Measurements from ENCODE around the gene INVS. TPM values are rescaled to one million over a fixed set of nuclear protein-coding genes. Genes with fewer than 3 reads are reported as not detected.

The INVS gene
- total RNA-seq, 3 donors from 2014 or later (not counting 1 experiment from before 2014, with no cell fraction given) = 24.5 to 30.6 (median 27.4) TPM

DNA sequence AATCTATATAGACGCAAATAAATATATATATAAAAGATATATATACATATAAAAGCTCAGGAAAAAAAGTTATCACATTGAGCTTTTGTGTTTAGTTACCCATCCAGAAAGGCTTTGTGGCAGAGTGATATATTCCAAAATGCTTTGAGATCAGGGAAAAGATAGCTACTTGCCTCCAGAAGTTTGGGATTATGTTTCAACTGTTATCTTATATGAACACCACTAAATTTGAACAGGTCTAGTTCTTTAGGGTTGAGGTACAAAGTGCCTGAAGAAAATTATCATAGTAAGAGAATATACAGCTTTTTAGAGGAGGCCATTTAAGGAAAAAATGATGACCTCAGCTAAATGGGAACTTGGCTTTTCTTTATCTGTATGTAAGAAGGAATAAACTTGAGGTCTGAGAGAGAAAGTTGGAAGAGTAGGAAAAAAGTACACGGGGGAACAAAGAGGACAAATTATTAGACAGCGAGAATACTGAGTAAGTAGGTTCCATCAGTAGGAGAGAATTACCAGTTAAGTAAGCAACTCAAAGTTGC, 2.6 kb upstream of the INVS start:
- H3K4me1 Mint-ChIP-seq = peaks cover 66 to 67% of the 10 kb centered on the region in 2 donors
- H3K27me3 Mint-ChIP-seq (ENCODE audit: low read depth in 2 of 2) = no peaks in the 10 kb centered on the region
- Histone ChIP-seq H3K4me1 (ENCODE audit: control insufficient read depth, insufficient read depth, low read length) (peaks cover 19% of the 10 kb centered on the region), H3K36me3 (ENCODE audit: control insufficient read depth, insufficient read depth, low read length) (no peaks in the 10 kb centered on the region), H3K4me3 (ENCODE audit: low read length) (no peak overlapping the region), H3K27me3 (ENCODE audit: control insufficient read depth, insufficient read depth, low read length) (no peaks in the 10 kb centered on the region), H3K27ac (ENCODE audit: low read length) (no peak overlapping the region), H3K9me3 (ENCODE audit: control insufficient read depth, insufficient read depth, low read length) (no peaks in the 10 kb centered on the region)
- intact Hi-C loops (cut with micrococcal nuclease) = no loop called here
- H3K27ac Mint-ChIP-seq = peak overlapping the region; percentile 13 to 95
- DNase-seq (no peak), ATAC-seq (no peak)
- H3K4me3 Mint-ChIP-seq = peak overlapping the region; percentile 62
- TF ChIP-seq, protein P1, sequence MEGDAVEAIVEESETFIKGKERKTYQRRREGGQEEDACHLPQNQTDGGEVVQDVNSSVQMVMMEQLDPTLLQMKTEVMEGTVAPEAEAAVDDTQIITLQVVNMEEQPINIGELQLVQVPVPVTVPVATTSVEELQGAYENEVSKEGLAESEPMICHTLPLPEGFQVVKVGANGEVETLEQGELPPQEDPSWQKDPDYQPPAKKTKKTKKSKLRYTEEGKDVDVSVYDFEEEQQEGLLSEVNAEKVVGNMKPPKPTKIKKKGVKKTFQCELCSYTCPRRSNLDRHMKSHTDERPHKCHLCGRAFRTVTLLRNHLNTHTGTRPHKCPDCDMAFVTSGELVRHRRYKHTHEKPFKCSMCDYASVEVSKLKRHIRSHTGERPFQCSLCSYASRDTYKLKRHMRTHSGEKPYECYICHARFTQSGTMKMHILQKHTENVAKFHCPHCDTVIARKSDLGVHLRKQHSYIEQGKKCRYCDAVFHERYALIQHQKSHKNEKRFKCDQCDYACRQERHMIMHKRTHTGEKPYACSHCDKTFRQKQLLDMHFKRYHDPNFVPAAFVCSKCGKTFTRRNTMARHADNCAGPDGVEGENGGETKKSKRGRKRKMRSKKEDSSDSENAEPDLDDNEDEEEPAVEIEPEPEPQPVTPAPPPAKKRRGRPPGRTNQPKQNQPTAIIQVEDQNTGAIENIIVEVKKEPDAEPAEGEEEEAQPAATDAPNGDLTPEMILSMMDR (IDR thresholded peaks at IDR 0.05) = no peak
- 91% methylated on average over 2 of the region's 3 CpGs for WGBS (ENCODE audit: insufficient coverage)
- H3K9me3 Mint-ChIP-seq = no peaks in the 10 kb centered on the region
- H3K36me3 Mint-ChIP-seq = no peaks in the 10 kb centered on the region

DNA sequence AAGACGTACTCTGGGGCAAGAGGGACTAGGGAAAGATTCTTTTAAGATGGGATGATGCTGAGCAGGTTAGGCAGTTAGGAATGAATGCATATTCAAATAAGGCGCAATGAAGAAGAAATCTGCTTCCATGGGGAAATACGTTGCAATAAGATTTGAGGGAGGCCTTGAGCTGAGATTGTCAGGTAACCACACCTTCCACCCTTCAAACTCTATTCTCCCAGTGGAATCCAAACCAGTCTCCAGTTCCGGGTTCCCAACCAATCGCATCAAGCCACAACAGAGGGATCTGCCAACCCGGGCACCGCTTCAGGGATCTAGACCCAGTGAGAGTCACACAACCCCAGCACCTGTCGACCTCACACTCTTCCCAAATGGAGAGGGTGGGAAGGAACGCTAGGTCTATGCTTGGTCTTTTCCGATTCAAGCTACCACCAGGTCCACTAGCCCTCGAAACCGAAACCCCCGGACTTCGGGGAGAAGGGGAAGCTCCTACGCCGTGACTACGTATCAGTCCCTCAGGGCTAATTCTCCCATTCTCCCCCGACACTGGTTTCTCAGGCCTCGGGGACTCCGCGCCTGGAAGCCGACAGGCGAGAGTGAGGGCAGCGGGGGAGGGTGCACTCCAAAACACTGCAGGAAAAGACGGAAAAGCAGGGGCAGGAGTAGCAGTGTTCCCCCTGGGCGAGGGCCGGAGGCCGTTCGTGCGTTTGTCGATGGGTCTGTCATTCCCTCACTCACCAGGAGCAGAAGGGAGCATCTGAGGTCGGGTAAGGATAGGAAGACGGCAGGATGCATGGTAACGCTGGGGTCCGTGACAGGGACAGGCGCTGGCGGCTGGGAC, 777 bp upstream of the INVS start:
- 2% methylated on average over 37 of the region's 37 CpGs for WGBS (ENCODE audit: insufficient coverage)
- no peaks in the 10 kb centered on the region for H3K9me3 ChIP-seq (ENCODE audit: control insufficient read depth, insufficient read depth, low read length)
- peak in 2 of 3 donors; percentile 3 to 37 for ATAC-seq

DNA sequence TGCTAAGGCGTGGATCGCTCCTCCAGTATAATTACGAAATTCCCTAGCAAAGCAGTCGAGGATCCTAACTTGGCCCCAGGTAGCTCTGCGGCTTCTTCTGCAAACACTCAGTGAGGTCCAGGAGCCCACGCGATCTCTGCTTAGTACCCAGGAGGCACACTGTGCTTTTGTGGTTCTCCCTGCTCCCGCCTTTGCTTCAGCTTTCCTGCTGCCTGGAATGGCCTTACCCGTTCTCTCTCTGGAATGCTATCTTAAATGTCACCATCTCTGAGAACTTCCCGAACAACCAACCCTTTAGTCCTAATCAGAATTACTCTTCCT, 639 bp downstream of the INVS start:
- H3K27ac Mint-ChIP-seq = peak overlapping the region; percentile 95 to 99
- no peaks in the 10 kb centered on the region for H3K36me3 Mint-ChIP-seq
- TF ChIP-seq, protein P1 (IDR thresholded peaks at IDR 0.05) = no peak
- Histone ChIP-seq H3K9me3 (ENCODE audit: control insufficient read depth, insufficient read depth, low read length) (no peaks in the 10 kb centered on the region), H3K27ac (ENCODE audit: low read length) (peak overlapping the region; percentile 73), H3K4me3 (ENCODE audit: low read length) (peak overlapping the region; percentile 73), H3K27me3 (ENCODE audit: control insufficient read depth, insufficient read depth, low read length) (no peaks in the 10 kb centered on the region), H3K4me1 (ENCODE audit: control insufficient read depth, insufficient read depth, low read length) (peaks cover 19% of the 10 kb centered on the region), H3K36me3 (ENCODE audit: control insufficient read depth, insufficient read depth, low read length) (peaks cover 10% of the 10 kb centered on the region)
- no peak for ATAC-seq
- intact Hi-C loops (cut with micrococcal nuclease) = loop anchor here (1.0 to 2.0 kb wide), 3 partner anchors 71 to 1042 kb away; no protein-coding TSS in a partner anchor
- peak overlapping the region; percentile 99 for H3K4me3 Mint-ChIP-seq
- H3K27me3 Mint-ChIP-seq (ENCODE audit: low read depth in 2 of 2) = no peaks in the 10 kb centered on the region
- H3K9me3 Mint-ChIP-seq = no peaks in the 10 kb centered on the region
- H3K4me1 Mint-ChIP-seq = peaks cover 44 to 47% of the 10 kb centered on the region in 2 donors
- WGBS (ENCODE audit: insufficient coverage) = 20% methylated on average over 10 of the region's 10 CpGs
- DNase-seq = no peak

More for the DNA sequence above, 777 bp upstream of the INVS start:
- Histone ChIP-seq H3K4me1 (ENCODE audit: control insufficient read depth, insufficient read depth, low read length) (peaks cover 19% of the 10 kb centered on the region), H3K36me3 (ENCODE audit: control insufficient read depth, insufficient read depth, low read length) (no peaks in the 10 kb centered on the region), H3K27me3 (ENCODE audit: control insufficient read depth, insufficient read depth, low read length) (no peaks in the 10 kb centered on the region), H3K4me3 (ENCODE audit: low read length) (peak overlapping the region; percentile 73), H3K27ac (ENCODE audit: low read length) (peak overlapping the region; percentile 73)
- TF ChIP-seq, protein P1 (IDR thresholded peaks at IDR 0.05) = no peak
- Mint-ChIP-seq H3K36me3 (no peaks in the 10 kb centered on the region), H3K4me3 (peak overlapping the region; percentile 99), H3K9me3 (no peaks in the 10 kb centered on the region), H3K27me3 (ENCODE audit: low read depth in 2 of 2) (no peaks in the 10 kb centered on the region), H3K27ac (peak overlapping the region; percentile 95 to 99), H3K4me1 (peaks cover 53 to 55% of the 10 kb centered on the region in 2 donors)
- intact Hi-C loops (cut with micrococcal nuclease) = loop anchor here (2.0 kb wide), 1 partner anchor 69 kb away; no protein-coding TSS in a partner anchor
- DNase-seq = peak; percentile 32 to 55

Measured in natural killer cell (primary cell).